Measurements from ENCODE around the gene REV1.

- TF ChIP-seq CTCF (IDR thresholded peaks at IDR 0.05; ENCODE audit: insufficient read depth, low read length) (no peak), GABPA (IDR thresholded peaks at IDR 0.05; ENCODE audit: low read depth) (no peak), POLR2AphosphoS5 (IDR thresholded peaks at IDR 0.05; ENCODE audit: low read depth) (no peak), REST (IDR thresholded peaks at IDR 0.05; ENCODE audit: insufficient replicate concordance, low read depth) (no peak), SPI1 (IDR thresholded peaks at IDR 0.05; ENCODE audit: borderline replicate concordance, low read depth) (no peak)
Measured at GRCh38 chr2:99467390-99467789, 22.4 kb downstream of the REV1 start.

Data from HL-60 (cell line).